ENCODE measurements around the gene HDAC4. TPM values are rescaled to one million over a fixed set of nuclear protein-coding genes. Genes with fewer than 3 reads are reported as not detected.

HDAC4 gene
- total and polyA plus RNA-seq, 2 of the 8 experiments (the other 6 are each of a cell fraction or from before 2014, with no cell fraction given), result 15.4 to 31.5 TPM

GRCh38 chr2:239082425-239082824, 318.4 kb downstream of the HDAC4 start (continued):
- no peak for TF ChIP-seq GTF2F1 (IDR thresholded peaks at IDR 0.05; ENCODE audit: borderline replicate concordance, low read depth, low read length)
- TF ChIP-seq BRCA1 (IDR thresholded peaks at IDR 0.05; ENCODE audit: low read depth, low read length), result no peak
- no peak for TF ChIP-seq EP300 (IDR thresholded peaks at IDR 0.05; ENCODE audit: borderline replicate concordance in 1 of 2, low read depth in 2 of 2, low read length in 2 of 2)
- no peak for TF ChIP-seq NRF1 (IDR thresholded peaks at IDR 0.05; ENCODE audit: low read depth, low read length)
- no peak for TF ChIP-seq ASH2L (IDR thresholded peaks at IDR 0.05; ENCODE audit: low read length)

Measured in H1 (cell line).